Heart left ventricle (tissue), 16 donors: Measurements from ENCODE around the gene CASQ2. TPM values are rescaled to one million over a fixed set of nuclear protein-coding genes. Genes with fewer than 3 reads are reported as not detected.

Experiments used
- ATAC-seq, 4 donors: fragments of 200-7000 bp; cut with Tn5 transposase; one replicate each; pipeline ENCODE4 v1.9.1; 2020 to 2022; ENCODE audit warnings: moderate library complexity in 4 of 4, mild to moderate bottlenecking in 3 of 4, moderate number of reproducible peaks in 1 of 4
- DNase-seq, 5 donors: peaks; one replicate each; pipeline ENCODE4 v3.0.0-alpha.2; 2020
- H3K27ac ChIP-seq, 12 donors: fragments of 200-600 bp; sonication (generic) in 4 of 12; one replicate each; pipeline versions ENCODE4 v1.5.0 to v1.8.0; 2016 to 2022; ENCODE audit warnings: mild to moderate bottlenecking in 2 of 12
- H3K27me3 ChIP-seq, 9 donors: fragments of 200-600 bp; sonication (generic) in 2 of 9; one replicate each; pipeline versions ENCODE4 v1.5.1 to v1.8.0; 2016 to 2022; ENCODE audit warnings: mild to moderate bottlenecking in 3 of 9
- H3K36me3 ChIP-seq, 9 donors: fragments of 200-600 bp; sonication (generic) in 2 of 9; one replicate each; pipeline versions ENCODE4 v1.5.0 to v1.8.0; 2018 to 2022; ENCODE audit warnings: mild to moderate bottlenecking in 2 of 9
- H3K4me1 ChIP-seq, 12 donors: fragments of 200-600 bp; sonication (generic) in 4 of 12; one replicate each; pipeline versions ENCODE4 v1.5.0 to v1.8.0; 2016 to 2022; ENCODE audit warnings: mild to moderate bottlenecking in 3 of 12
- H3K4me3 ChIP-seq, 12 donors: fragments of 200-600 bp; sonication (generic) in 4 of 12; one replicate each; pipeline versions ENCODE4 v1.5.0 to v1.8.0; 2017 to 2022; ENCODE audit warnings: mild to moderate bottlenecking in 9 of 12, moderate library complexity in 4 of 12
- H3K9me3 ChIP-seq, 12 donors: fragments of 200-600 bp; sonication (generic) in 4 of 12; one replicate each; pipeline versions ENCODE4 v1.5.0 to v1.8.0; 2016 to 2022; ENCODE audit warnings: mild to moderate bottlenecking in 1 of 12
- POLR2A ChIP-seq, 2 donors: fragments of 450-650 bp; IDR thresholded peaks; one replicate each; pipeline ENCODE4 v1.6.1; 2017; ENCODE audit warnings: antibody characterized with exemption in 2 of 2, mild to moderate bottlenecking in 2 of 2, moderate library complexity in 2 of 2
- WGBS, 4 donors: extraction: QIAGEN DNeasy Blood & Tissue Kit in 2 of 4; methylation state at CpG; one replicate each; pipeline versions ENCODE4 v1.1.5 to v1.1.7; 2013 to 2018; 5-methylcytosine and 5-hydroxymethylcytosine counted together
- intact Hi-C, 10 donors: fragments of 100-400 bp; cut with DNase I; formaldehyde crosslinking; loops; one replicate each; pipeline versions ENCODE4 v1.11.1 to v1.14.2; 2022
- polyA plus RNA-seq, 2 donors: library from polyadenylated mRNA; stranded (reverse); fragments of 200-250 nt; gene quantifications; one replicate each; pipeline ENCODE4 v1.2.3, GENCODE V29; 2013
- total RNA-seq, 9 donors: library from RNA; depleted of rRNA in 2 of 9; stranded (reverse); fragments of >200 nt in 2 of 9; fragmentation: NEBNext Ultra II Directional in 3 of 9; extraction: Animal tissue kit (Norgen Biotek cat#: 25700) in 3 of 9; gene quantifications; one replicate each; pipeline versions ENCODE4 v1.1.0 to v1.2.4, GENCODE V29; 2016 to 2023
- TF ChIP-seq, protein P1 (sequence below), 12 donors: fragments of 200-600 bp; sonication (generic) in 4 of 12; IDR thresholded peaks; one replicate each; pipeline versions ENCODE4 v1.5.0 to v1.8.0; 2018 to 2022; ENCODE audit warnings: antibody characterized with exemption in 12 of 12, mild to moderate bottlenecking in 5 of 12
- donor health status: ischemic (EF 13 %, LVEDD 7.1; RV severe dilation, severe dysfunction).
- donor health status: healthy with polysubstance abuse.
- donor health status: DM: no; HTN: yes; CAD: no.
- donor health status: DM: no; HTN: no; CAD: no.
- donor health status: ischemic (EF 25% LVEDD 6.9; RV normal size, moderate dysfunction).
- donor health status: ischemic (EF 25% LVEDD 5.7; RV mildly dilated, moderate dysfunction).
- donor health status: healthy.
- donor health status: DM: yes; HTN: yes; CAD: no.
- donor health status: ischemic (EF 35%, LVEDD 5.7; RV mildly dilated, moderate dysfunction).
- donor health status: nonischemic (EF 11% LVEDD 7.7; RV severe dilation, severe dysfunction).
- donor health status: DM: yes; HTN: yes; CAD: no.
- donor health status: PGD.
- donor health status: ischemic (EF 29% LVEDD 5.4; RV normal size, mild dysfunction).
- donor health status: nonischemic (EF 23%, LVEDD 6.1; RV moderate dilation, normal function).

Gene CASQ2
- total and polyA plus RNA-seq, 11 donors = 444 to 1,692 (median 895) TPM

GRCh38 chr1:115726570-115726969, 41.9 kb downstream of the CASQ2 start:
- Histone ChIP-seq H3K4me3 (no peak overlapping the region), H3K27me3 (no peaks in the 10 kb centered on the region), H3K27ac (peak overlapping the region in 7 of 12 donors; percentile 37 to 81 (median 73)), H3K4me1 (peaks cover 0 to 54% (median 29%) of the 10 kb centered on the region in 12 donors), H3K9me3 (no peaks in the 10 kb centered on the region), H3K36me3 (peaks cover 0 to 75% (median 7%) of the 10 kb centered on the region in 9 donors)
- intact Hi-C loops = loop anchor here in 3 of 10 donors (2.0 to 5.0 kb wide), 3 partner anchors 36 to 41 kb away; partner anchors contain the start of gene CASQ2 (in 1 of the 3)
- TF ChIP-seq, protein P1, sequence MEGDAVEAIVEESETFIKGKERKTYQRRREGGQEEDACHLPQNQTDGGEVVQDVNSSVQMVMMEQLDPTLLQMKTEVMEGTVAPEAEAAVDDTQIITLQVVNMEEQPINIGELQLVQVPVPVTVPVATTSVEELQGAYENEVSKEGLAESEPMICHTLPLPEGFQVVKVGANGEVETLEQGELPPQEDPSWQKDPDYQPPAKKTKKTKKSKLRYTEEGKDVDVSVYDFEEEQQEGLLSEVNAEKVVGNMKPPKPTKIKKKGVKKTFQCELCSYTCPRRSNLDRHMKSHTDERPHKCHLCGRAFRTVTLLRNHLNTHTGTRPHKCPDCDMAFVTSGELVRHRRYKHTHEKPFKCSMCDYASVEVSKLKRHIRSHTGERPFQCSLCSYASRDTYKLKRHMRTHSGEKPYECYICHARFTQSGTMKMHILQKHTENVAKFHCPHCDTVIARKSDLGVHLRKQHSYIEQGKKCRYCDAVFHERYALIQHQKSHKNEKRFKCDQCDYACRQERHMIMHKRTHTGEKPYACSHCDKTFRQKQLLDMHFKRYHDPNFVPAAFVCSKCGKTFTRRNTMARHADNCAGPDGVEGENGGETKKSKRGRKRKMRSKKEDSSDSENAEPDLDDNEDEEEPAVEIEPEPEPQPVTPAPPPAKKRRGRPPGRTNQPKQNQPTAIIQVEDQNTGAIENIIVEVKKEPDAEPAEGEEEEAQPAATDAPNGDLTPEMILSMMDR (IDR thresholded peaks at IDR 0.05) = no peak
- TF ChIP-seq POLR2A (IDR thresholded peaks at IDR 0.05) = no peak
- no peak for ATAC-seq
- no peak for DNase-seq

GRCh38 chr1:115726161-115726560, 42.4 kb downstream of the CASQ2 start:
- Histone ChIP-seq H3K4me1 (peaks cover 0 to 54% (median 28%) of the 10 kb centered on the region in 12 donors), H3K4me3 (no peak overlapping the region), H3K27ac (peak overlapping the region in 9 of 12 donors; percentile 3 to 77 (median 37)), H3K36me3 (peaks cover 0 to 75% (median 4%) of the 10 kb centered on the region in 9 donors), H3K27me3 (no peaks in the 10 kb centered on the region), H3K9me3 (no peaks in the 10 kb centered on the region)
- DNase-seq = no peak
- TF ChIP-seq, protein P1 (IDR thresholded peaks at IDR 0.05) = no peak
- TF ChIP-seq POLR2A (IDR thresholded peaks at IDR 0.05) = no peak
- no peak for ATAC-seq
- 66 to 84% (median 75%) methylated on average over 3 of the region's 3 CpGs for WGBS, 4 donors
- intact Hi-C loops = loop anchor here in 3 of 10 donors (2.0 to 5.0 kb wide), 3 partner anchors 36 to 41 kb away; partner anchors contain the start of gene CASQ2 (in 1 of the 3)

DNA sequence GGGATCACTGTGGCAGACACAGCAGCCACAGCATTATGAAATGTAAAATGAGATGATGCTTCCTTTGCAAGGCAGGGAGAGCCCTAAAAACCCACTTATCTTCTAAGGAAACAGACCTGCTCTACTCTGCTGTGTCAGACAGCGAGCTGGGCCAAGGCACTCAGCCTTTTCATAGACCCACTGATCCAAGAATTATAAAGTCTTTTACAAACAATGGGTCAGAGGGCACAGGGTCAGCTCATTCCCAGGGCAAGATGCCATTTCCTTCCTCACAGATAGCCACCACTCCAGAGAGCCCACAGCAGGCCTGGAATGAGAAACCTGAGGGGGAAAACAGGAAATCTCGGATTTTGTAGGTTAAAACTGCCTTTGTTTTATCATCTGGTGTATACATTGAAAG, 42.9 kb downstream of the CASQ2 start:
- TF ChIP-seq, protein P1 (IDR thresholded peaks at IDR 0.05) = no peak
- no peak for TF ChIP-seq POLR2A (IDR thresholded peaks at IDR 0.05)
- H3K9me3 ChIP-seq = no peaks in the 10 kb centered on the region
- DNase-seq = no peak
- H3K27me3 ChIP-seq = no peaks in the 10 kb centered on the region
- 41 to 67% (median 52%) methylated on average over 2 of the region's 2 CpGs for WGBS, 4 donors
- peak overlapping the region in 7 of 12 donors; percentile 0 to 77 (median 28) for H3K27ac ChIP-seq
- H3K4me1 ChIP-seq = peaks cover 0 to 54% (median 28%) of the 10 kb centered on the region in 12 donors
- intact Hi-C loops = loop anchor here in 2 of 10 donors (5.0 kb wide), 2 partner anchors 37 to 42 kb away; partner anchors contain the start of gene CASQ2 (in 1 of the 2)
- peaks cover 0 to 75% (median 4%) of the 10 kb centered on the region in 9 donors for H3K36me3 ChIP-seq
- no peak for ATAC-seq
- no peak overlapping the region for H3K4me3 ChIP-seq

GRCh38 chr1:115723756-115724155, 44.8 kb downstream of the CASQ2 start:
- H3K4me3 ChIP-seq = no peak overlapping the region
- 83 to 87% (median 86%) methylated on average over 5 of the region's 5 CpGs for whole genome bisulfite sequencing, 4 donors

More at GRCh38 chr1:115723756-115724155, 44.8 kb downstream of the CASQ2 start:
- ATAC-seq = no peak
- Histone ChIP-seq H3K27me3 (no peaks in the 10 kb centered on the region), H3K4me1 (peaks cover 0 to 48% (median 26%) of the 10 kb centered on the region in 12 donors), H3K36me3 (peaks cover 0 to 76% (median 5%) of the 10 kb centered on the region in 9 donors), H3K9me3 (no peaks in the 10 kb centered on the region), H3K27ac (no peak overlapping the region)
- TF ChIP-seq, protein P1 (IDR thresholded peaks at IDR 0.05) = no peak
- TF ChIP-seq POLR2A (IDR thresholded peaks at IDR 0.05) = no peak
- no peak for DNase-seq
- intact Hi-C loops = no loop called here
